Mesenchymal stem cell (in vitro differentiated cells and primary cell): ENCODE data around the gene MS4A13.
"Not testable (repeated sequence)": the region's sequence is repeated elsewhere in the genome, so short reads cannot be mapped to it uniquely, and the experiment has no call there.

Experiments used
- DNase-seq: peaks from one replicate; pipeline ENCODE4 v3.0.0-alpha.2; 2013
- H2AFZ ChIP-seq: one replicate; pipeline ENCODE4 v1.6.1; 2013; ENCODE audit warnings: low read depth, mild to moderate bottlenecking, control low read depth, inconsistent platforms, low read length, moderate library complexity
- H2AK5ac ChIP-seq: 2 replicates; pipeline ENCODE4 v1.6.1; 2013; ENCODE audit warnings: low read length, moderate library complexity, mild to moderate bottlenecking, inconsistent platforms; ENCODE audit not compliant: severe bottlenecking
- H2BK120ac ChIP-seq: one replicate; pipeline ENCODE4 v1.6.1; 2013; ENCODE audit warnings: low read depth, mild to moderate bottlenecking, inconsistent platforms, low read length, moderate library complexity
- H2BK12ac ChIP-seq, 2 experiments: one replicate each; pipeline ENCODE4 v1.6.1; 2013; ENCODE audit warnings: inconsistent platforms in 2 of 2, low read length in 2 of 2, mild to moderate bottlenecking in 2 of 2, moderate library complexity in 2 of 2, control low read depth in 1 of 2
- H2BK15ac ChIP-seq: one replicate; pipeline ENCODE4 v1.6.1; 2013; ENCODE audit warnings: mild to moderate bottlenecking, low read depth, inconsistent platforms; ENCODE audit not compliant: poor library complexity, severe bottlenecking
- H2BK5ac ChIP-seq: 2 replicates; pipeline ENCODE4 v1.6.1; 2013; ENCODE audit warnings: low read depth, mild to moderate bottlenecking, low read length, control low read depth, inconsistent platforms; ENCODE audit not compliant: poor library complexity, severe bottlenecking
- H3K14ac ChIP-seq, 2 experiments: one replicate each; pipeline ENCODE4 v1.6.1; 2013; ENCODE audit warnings: inconsistent platforms in 2 of 2, low read length in 2 of 2, control low read depth in 1 of 2, mild to moderate bottlenecking in 1 of 2, moderate library complexity in 1 of 2
- H3K18ac ChIP-seq, 2 experiments: one replicate each; pipeline ENCODE4 v1.6.1; 2013; ENCODE audit warnings: inconsistent platforms in 2 of 2, low read length in 2 of 2, control low read depth in 1 of 2, low read depth in 1 of 2, mild to moderate bottlenecking in 1 of 2
- H3K23ac ChIP-seq, 2 experiments: one replicate each; pipeline ENCODE4 v1.6.1; 2013; ENCODE audit warnings: inconsistent platforms in 2 of 2, low read length in 2 of 2, mild to moderate bottlenecking in 2 of 2, moderate library complexity in 2 of 2, control low read depth in 1 of 2
- H3K27ac ChIP-seq: 2 replicates; pipeline ENCODE4 v1.5.1; 2013; ENCODE audit warnings: mild to moderate bottlenecking, moderate library complexity, low read length, control low read depth, inconsistent platforms; ENCODE audit not compliant: poor library complexity, severe bottlenecking
- H3K27me3 ChIP-seq, 2 experiments: 2 replicates each; pipeline versions ENCODE4 v1.6.1 to v1.7.0; 2013; ENCODE audit warnings: low read length in 2 of 2, mild to moderate bottlenecking in 2 of 2, moderate library complexity in 2 of 2, control low read depth in 1 of 2, inconsistent platforms in 1 of 2; ENCODE audit not compliant: control insufficient read depth in 1 of 2, insufficient read depth in 1 of 2
- H3K36me3 ChIP-seq, 2 experiments: 2 replicates each; pipeline versions ENCODE4 v1.6.1 to v1.7.0; 2013; ENCODE audit warnings: low read length in 2 of 2, control low read depth in 1 of 2, inconsistent platforms in 1 of 2, low read depth in 1 of 2, mild to moderate bottlenecking in 1 of 2; ENCODE audit not compliant: insufficient read depth in 2 of 2, control insufficient read depth in 1 of 2
- H3K4ac ChIP-seq, 2 experiments: one replicate each; pipeline ENCODE4 v1.6.1; 2013; ENCODE audit warnings: inconsistent platforms in 2 of 2, low read length in 2 of 2, mild to moderate bottlenecking in 2 of 2, moderate library complexity in 2 of 2, control low read depth in 1 of 2, low read depth in 1 of 2
- H3K4me1 ChIP-seq: 2 replicates; pipeline ENCODE4 v1.6.1; 2013; ENCODE audit warnings: low read depth, low read length, control low read depth; ENCODE audit not compliant: control insufficient read depth, insufficient read depth
- H3K4me2 ChIP-seq: 2 replicates; pipeline ENCODE4 v1.6.1; 2013; ENCODE audit warnings: low read length, mild to moderate bottlenecking, inconsistent platforms; ENCODE audit not compliant: poor library complexity, severe bottlenecking
- H3K4me3 ChIP-seq, 2 experiments: 2 replicates each; pipeline versions ENCODE4 v1.5.1 to v1.7.0; 2013; ENCODE audit warnings: low read length in 2 of 2, mild to moderate bottlenecking in 2 of 2, control low read depth in 1 of 2, low read depth in 1 of 2; ENCODE audit not compliant: insufficient read depth in 1 of 2
- H3K79me1 ChIP-seq: replicated peaks from 2 replicates; pipeline ENCODE4 v1.6.1; 2013; ENCODE audit warnings: mild to moderate bottlenecking, control low read depth, low read length, inconsistent platforms; ENCODE audit not compliant: poor library complexity, severe bottlenecking
- H3K9ac ChIP-seq: 2 replicates; pipeline ENCODE4 v1.7.0; 2013; ENCODE audit warnings: mild to moderate bottlenecking, low read length, moderate library complexity
- H3K9me3 ChIP-seq: 2 replicates; pipeline ENCODE4 v1.7.0; 2013; ENCODE audit warnings: mild to moderate bottlenecking, low read length; ENCODE audit not compliant: control insufficient read depth
- H4K8ac ChIP-seq: one replicate; pipeline ENCODE4 v1.6.1; 2013; ENCODE audit warnings: inconsistent platforms, mild to moderate bottlenecking, low read length, moderate library complexity
- H4K91ac ChIP-seq: one replicate; pipeline ENCODE4 v1.6.1; 2013; ENCODE audit warnings: mild to moderate bottlenecking, low read length, inconsistent platforms
- WGBS: methylation state at CpG from one replicate; pipeline ENCODE4 v1.1.7; 2013; ENCODE audit warnings: mixed read lengths; 5-methylcytosine and 5-hydroxymethylcytosine counted together

MS4A13 gene

DNA sequence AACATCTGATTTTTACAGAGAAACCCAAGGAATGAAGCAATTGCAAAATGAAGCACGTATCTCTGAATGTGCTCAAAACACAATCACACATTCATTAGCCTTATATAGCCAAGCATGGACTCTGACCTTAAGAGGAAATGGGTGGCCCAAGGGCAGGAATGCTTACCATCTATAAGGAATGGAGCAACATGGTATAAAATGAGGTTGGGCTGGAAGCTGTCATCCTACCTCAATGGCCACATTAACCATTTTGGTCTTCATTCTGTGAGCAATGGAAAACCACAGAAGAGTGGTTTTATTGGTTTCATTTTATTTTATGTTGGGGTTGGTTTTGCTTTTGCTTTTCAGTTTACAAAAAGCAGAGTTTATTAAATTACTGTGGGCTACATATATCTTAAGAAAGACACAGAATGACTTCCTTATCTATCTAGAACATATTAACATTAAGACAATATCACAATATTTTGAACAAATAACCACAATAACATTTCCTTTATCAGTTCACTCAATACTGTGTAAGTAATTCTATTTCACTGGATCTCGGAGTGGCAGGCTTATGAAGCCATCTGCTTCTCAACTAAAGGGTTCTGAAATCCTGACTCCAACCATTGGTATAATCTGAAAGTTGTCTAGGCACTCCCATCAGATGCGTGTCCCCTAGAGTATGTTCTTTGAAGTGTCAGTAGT is 10.8 kb upstream of the MS4A13 start:
- Histone ChIP-seq H3K27me3 (no peaks in the 10 kb centered on the region), H3K9ac (no peak overlapping the region), H3K18ac (no peak overlapping the region), H3K27ac (no peak overlapping the region), H3K79me1 (no peaks in the 10 kb centered on the region), H4K91ac (no peak overlapping the region), H3K4me2 (no peak overlapping the region), H3K4me3 (no peak overlapping the region), H2BK12ac (no peak overlapping the region), H4K8ac (no peak overlapping the region), H3K23ac (no peak overlapping the region), H2AK5ac (no peak overlapping the region), H3K4me1 (no peaks in the 10 kb centered on the region), H2BK120ac (no peak overlapping the region), H2AFZ (no peak overlapping the region), H3K4ac (no peak overlapping the region), H2BK15ac (no peak overlapping the region), H3K9me3 (peaks cover 3% of the 10 kb centered on the region), H3K36me3 (no peaks in the 10 kb centered on the region), H3K14ac (no peak overlapping the region), H2BK5ac (no peak overlapping the region)
- 62% methylated on average over 1 of the region's 3 CpGs for WGBS
- DNase-seq, result no peak

GRCh38 chr11:60509609-60510008 is 5.6 kb upstream of the MS4A13 start:
- H3K9ac ChIP-seq, H3K36me3 ChIP-seq, H3K4ac ChIP-seq, H2AK5ac ChIP-seq, H2BK5ac ChIP-seq, H3K27ac ChIP-seq, H3K4me3 ChIP-seq, H3K27me3 ChIP-seq, H2BK120ac ChIP-seq, H3K14ac ChIP-seq, DNase-seq, H2BK12ac ChIP-seq, H4K91ac ChIP-seq, H2AFZ ChIP-seq, H3K79me1 ChIP-seq, H3K9me3 ChIP-seq, H2BK15ac ChIP-seq, H3K23ac ChIP-seq, H4K8ac ChIP-seq, H3K18ac ChIP-seq, H3K4me1 ChIP-seq, H3K4me2 ChIP-seq: not testable (repeated sequence)
- 80% methylated on average over 15 of the region's 15 CpGs for WGBS

DNA sequence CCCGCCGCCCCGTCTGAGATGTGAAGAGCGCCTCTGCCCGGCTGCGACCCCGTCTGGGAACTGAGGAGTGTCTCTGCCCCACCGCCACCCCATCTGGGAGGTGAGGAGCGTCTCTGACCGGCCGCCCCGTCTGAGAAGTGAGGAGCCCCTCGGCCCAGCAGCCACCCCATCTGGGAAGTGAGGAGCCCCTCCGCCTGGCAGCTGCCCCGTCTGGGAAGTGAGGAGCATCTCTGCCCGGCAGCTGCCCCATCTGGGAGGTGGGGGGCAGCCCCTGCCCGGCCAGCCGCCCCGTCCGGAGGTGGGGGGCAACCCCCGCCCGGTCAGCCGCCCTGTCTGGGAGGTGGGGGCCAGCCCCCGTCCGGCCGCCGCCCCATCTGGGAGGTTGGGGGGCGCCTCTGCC is 5.0 kb upstream of the MS4A13 start:
- H2AFZ ChIP-seq, H2BK5ac ChIP-seq: not testable (repeated sequence)
- WGBS, result 93% methylated on average over 25 of the region's 28 CpGs

DNA sequence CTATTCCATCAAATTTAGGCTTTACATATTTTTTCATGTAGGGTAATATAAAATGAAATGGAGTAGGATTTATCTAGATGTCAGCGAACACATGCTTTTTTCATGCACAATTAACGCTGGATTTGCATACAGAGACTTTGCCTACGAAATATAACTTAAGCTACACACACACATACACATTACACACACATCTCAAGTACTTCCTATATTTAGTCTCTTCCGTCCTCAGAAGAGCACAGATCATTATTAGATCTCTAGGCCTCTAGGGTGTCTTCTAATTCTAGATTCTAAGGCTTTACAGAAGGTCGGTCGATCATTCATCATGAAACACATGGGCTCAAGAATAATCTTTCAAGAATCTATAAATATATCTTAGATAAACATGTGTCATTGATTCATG is 3.8 kb upstream of the MS4A13 start:
- Histone ChIP-seq H2BK120ac (no peak overlapping the region), H3K4ac (no peak overlapping the region), H3K27me3 (no peaks in the 10 kb centered on the region), H2BK15ac (no peak overlapping the region), H3K79me1 (no peaks in the 10 kb centered on the region), H4K8ac (no peak overlapping the region), H3K9ac (no peak overlapping the region), H2AK5ac (no peak overlapping the region), H2AFZ (no peak overlapping the region), H3K18ac (no peak overlapping the region), H3K23ac (no peak overlapping the region), H3K4me1 (no peaks in the 10 kb centered on the region), H3K14ac (no peak overlapping the region), H3K4me2 (no peak overlapping the region), H3K36me3 (no peaks in the 10 kb centered on the region), H2BK5ac (no peak overlapping the region), H2BK12ac (no peak overlapping the region), H4K91ac (no peak overlapping the region), H3K27ac (no peak overlapping the region), H3K9me3 (peaks cover 5% of the 10 kb centered on the region), H3K4me3 (no peak overlapping the region)
- DNase-seq, result no peak
- 48% methylated on average over 4 of the region's 6 CpGs for WGBS

More for the DNA sequence above, 5.0 kb upstream of the MS4A13 start:
- H3K4me2 ChIP-seq, H3K14ac ChIP-seq, H2AK5ac ChIP-seq, H3K9me3 ChIP-seq, H3K9ac ChIP-seq, H3K4me3 ChIP-seq, H4K91ac ChIP-seq, H4K8ac ChIP-seq, H3K36me3 ChIP-seq, H3K79me1 ChIP-seq, DNase-seq, H3K18ac ChIP-seq, H3K4ac ChIP-seq, H2BK12ac ChIP-seq, H3K23ac ChIP-seq, H2BK15ac ChIP-seq, H3K27me3 ChIP-seq, H3K27ac ChIP-seq, H3K4me1 ChIP-seq, H2BK120ac ChIP-seq: not testable (repeated sequence)
